ENCODE measurements around the gene TUBGCP6.
A peak's percentile ranks its signal among the peaks of the same experiment; 100 is the strongest.

The TUBGCP6 gene

DNA sequence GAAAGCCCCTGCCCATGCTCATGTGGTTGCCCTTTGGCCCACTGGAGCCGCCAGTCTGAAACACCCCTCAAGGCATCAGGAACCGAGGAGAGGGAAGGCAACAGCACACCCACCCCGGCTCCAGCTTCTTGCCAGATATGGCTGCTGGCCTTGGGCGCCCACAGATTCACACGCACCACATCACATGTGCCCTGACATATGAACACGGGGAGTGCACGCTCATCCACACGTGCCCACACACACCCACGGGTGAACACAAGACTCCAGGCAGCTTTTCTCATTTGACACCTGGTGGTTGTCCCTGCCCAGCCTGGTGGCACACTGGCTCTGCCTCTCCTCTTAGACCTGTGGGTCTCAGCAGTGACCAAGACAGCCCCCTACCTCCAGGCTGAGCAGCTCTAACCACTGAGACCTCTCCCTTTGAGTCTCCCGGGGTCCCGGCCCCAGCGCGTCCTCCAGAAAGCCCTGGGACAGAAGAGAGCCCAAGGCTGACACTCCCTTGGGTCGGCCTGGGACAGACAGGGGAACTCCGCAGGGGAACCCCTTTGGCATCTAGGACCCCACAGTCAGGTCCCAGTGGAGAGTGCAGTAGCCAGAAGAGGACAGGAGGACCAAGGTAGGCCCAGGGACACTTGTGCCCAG lies 19.4 kb upstream of the TUBGCP6 start:
- DNase-seq, result no peak

DNA sequence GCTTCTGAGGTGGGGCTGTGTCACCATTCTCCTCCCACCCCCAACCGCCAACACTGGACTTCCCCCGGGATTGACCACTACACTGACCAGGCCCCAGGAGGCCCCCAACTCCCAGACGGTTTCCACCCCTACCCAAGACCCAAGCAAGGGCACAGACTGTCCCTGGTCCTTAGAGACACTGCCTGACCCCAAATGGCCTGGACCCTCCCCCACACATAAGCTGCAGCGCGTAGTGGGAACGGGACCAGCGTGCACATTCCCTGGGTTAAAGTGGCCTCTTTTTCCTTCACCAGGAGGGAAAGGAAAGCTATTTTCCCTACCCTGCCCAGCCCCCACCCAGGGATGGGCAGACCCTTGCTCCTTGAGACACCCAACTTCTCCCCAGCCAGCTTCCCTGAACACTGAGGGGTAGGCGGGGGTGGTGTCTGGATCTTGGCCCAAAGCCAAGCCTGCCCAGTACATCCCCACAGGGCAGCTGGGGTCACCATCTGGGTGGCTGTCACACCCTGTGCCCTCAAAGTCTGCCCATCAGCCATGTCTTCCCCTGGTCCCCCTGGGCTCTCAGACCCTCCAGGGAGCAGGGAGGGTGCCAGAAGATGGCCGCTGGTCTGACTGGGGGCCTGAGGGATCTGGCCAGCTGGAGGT lies 18.3 kb upstream of the TUBGCP6 start:
- DNase-seq, result no peak

DNA sequence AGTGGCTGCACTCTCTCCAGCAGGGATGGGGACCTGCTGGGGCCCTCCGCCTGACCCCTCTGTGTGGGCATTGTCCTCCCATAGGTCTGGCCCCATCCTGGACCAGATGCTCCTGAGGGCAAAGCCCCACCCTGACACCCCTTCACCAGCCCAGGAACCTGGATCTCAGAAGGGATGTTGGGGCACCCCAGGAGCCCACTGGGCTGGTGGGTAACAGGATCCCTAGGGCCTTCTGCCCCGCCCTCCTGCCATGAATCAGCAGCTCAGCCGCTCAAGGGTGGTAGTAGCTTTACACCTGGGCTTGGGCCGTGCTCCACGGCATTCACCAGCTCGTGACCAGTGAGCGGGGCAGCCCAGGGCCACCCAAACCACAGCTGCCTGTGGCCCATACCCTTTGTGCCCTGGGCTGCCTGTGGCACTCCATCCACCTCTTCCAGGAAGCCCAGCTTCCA lies 17.7 kb upstream of the TUBGCP6 start:
- DNase-seq, result no peak

DNA sequence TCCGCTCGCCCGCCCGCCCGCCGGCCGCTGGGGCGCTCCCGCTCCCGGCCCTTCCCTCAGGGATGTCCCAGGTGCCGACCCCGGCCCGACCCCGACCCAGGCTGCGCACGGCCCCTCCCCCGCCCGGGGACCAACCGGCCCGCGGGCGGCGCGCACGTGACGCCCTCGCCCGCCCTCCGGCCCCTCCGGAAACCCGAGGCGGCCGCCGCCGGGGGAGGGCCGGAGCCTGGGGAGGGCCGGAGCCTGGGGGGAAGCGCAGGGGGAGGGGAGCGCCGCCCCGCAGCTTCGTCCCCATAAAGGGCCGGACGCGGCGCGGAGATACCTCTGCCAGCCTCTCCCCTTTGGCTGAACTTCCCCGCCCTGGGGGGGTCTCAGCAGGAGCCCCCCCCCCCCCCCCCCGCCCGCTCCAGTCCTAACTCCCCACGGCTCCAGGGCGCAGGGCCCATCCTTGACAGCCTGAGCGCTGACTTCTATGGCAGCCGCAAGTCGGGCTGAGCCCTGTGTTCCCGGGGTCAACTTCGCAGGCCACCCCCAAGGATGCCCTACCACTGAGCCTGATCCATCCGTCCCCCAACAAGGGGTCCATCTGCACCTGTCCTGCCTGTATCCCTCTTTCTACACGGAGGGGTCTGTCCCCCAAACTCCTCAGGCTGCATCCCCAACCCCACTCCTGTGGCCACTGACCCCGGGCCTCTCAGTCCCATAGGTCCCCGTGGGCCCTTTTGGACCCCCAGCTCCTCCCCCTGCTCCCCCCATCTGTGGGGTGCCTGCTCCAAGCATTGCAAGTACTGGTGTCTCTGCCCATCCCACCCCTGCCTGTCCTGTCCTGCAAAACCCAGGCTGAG lies 17.0 kb upstream of the TUBGCP6 start, which contains the start of gene MAPK12:
TSS of gene MAPK12 (minus strand) at position 69 of the 845 bp plus-strand sequence. CDS start 174 bp downstream, outside the sequence.
- peak; percentile 30 to 50 for DNase-seq

DNA sequence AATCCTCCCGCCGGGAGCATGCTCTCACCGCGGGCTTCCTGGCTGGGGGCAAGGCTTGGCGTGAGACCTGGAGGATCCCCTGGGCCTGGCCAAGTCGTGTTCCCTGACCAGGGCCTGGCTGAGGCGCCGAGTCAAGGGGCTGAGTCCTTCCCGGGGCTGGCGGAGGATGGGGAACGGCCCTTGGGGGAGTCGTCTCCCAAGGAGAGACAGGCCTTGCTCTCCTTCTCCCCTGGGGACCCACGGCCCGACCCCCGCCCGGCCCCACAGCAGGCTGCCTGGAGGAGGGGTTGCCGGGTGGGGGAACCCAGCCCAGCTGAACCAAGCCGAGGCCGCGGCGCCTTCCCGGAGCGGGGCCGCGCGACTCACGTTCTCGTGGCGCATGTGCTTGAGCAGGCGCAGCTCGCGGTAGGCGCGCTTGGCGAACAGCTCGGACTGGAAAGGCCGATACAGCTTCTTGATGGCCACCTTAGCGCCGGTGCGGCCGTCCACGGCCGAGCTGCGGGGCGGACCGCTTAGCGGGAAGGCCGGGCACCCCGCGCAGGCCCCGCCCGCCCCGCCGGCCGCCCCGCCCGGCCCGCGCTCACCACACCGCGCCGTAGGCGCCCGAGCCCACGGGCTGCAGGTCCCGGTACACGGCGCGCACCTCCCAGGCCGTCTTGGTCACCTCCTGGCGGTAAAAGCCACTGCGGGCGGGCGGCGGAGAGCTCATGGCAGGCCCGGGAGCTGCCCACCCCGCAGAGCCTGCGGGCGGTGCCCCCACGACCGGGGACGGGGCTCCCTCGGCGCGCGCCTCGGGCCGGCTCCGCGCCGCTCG lies 16.2 kb upstream of the TUBGCP6 start:
- DNase-seq, result peak; percentile 15 to 26

DNA sequence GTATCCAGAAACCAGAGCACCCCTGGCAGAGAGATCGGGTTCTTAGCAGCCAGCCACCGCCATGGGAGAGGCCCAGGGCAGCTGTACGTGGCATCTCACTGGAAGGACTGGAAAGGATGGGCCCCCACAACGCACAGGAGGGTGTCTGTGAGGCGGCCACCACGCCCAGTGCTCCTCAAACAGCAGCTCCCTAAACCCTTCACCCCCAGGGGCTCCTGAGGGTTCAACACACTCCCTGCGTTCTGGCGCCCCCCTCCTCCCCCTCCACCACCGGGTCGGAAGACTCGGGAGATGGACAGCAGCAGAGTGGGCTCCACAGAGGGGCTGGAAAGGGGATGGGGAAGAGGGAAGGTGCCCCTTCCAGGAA lies 15.6 kb upstream of the TUBGCP6 start:
- no peak for DNase-seq

DNA sequence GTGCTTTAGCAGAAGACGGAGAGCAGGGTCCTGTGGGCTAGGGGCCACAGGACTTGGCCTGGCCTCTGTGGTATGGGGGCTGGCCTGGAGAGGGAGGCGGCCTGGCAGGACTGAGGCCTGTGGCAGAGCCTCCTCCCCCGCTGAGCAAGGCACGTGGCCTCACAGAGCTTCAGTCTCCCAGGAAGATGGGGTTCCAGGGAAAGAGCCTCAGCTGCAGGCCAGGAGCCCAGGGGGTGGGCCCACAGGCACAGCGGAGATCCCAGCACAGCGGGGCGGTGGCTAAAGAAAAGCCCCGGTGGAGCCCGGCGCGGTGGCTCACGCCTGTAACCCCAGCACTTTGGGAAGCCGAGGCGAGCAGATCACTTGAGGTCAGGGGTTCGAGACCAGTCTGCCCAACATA lies 14.5 kb upstream of the TUBGCP6 start:
- DNase-seq, result no peak

DNA sequence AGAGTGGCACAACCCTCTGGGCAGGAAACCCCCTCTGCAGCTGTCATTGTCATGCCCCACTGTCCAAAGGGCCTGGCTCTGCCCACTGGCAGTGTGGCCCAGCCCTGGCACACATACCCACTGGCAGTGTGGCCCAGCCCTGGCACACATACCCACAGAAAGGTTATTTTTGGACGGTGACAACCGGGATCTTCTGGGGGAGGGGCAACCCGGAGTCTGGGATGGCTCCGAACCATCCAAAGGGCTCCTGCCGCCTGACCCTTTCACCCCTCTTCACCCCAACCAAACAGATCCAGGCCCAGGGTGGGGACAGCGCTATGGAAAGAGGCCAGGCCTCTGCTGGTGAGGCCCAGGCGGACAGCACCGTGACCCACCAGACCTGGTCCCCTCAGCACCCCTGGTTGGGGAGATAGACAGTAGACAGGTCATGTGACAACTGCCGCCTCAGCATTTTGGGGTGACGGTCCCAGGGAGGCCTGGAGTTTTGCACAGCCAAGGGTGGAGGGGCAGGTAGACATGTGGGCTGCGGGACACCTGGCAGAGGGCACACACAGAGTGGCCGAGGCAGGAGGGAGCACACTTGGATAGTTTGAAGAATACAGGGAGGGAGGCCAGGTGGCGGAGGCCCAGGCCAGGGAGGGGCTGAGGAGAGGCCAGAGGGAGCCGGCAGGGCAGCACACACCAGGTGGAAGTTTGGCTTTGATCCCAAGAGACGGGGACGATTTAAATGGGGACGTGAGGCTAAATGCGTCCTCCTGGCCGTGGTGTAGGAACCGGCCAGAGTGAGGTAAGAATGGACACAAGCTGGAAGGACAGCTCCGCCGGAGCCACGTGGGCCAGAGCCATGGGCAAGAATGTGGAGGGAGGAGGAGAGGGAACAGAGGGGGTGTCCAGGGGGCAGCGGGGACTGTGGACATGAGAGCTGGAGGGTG lies 13.8 kb upstream of the TUBGCP6 start:
- no peak for DNase-seq

DNA sequence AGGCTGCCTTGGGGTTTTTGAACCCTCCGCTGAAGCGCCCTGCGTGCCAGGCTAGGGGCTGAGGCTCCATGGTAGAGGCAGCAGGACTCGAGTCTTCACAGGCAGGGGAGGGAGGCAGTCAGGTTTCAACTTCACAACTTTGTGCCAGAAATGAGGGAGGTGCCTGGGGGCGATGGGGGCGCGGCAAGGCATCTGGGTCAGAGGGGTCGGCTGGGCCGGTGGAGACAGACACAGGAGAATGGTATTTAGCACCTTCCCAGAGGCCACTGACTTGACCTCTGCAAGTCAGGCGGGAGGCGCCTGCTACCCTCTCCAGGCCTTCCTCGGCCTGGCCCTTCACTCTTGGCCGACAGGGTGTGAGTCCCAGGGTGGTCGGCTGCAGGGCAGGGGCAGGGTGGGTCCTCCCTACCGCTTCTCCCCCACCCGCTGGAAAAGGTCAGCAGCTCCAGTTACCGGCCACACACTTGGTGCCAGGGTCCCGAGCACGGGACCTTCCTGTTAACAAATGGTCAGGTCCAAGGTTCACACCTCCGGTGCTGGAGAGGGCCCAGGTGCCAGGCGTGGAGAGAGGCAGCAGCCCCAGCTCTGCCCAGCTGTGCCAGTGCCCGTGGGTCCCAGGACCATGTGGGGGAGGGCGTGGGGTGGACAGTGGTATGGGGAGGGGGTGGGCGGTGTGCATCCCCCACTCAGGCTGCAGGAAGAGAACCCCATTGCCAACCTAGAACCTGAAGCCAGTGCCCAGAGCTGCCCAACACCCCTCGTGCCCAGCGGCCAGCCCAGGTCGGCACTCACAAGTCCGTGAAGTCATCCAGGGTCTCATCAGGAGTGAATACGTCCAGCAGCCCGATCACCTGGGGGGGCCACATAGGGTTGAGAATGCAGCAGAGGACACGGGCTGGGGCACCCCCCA lies 12.9 kb upstream of the TUBGCP6 start:
- no peak for DNase-seq

DNA sequence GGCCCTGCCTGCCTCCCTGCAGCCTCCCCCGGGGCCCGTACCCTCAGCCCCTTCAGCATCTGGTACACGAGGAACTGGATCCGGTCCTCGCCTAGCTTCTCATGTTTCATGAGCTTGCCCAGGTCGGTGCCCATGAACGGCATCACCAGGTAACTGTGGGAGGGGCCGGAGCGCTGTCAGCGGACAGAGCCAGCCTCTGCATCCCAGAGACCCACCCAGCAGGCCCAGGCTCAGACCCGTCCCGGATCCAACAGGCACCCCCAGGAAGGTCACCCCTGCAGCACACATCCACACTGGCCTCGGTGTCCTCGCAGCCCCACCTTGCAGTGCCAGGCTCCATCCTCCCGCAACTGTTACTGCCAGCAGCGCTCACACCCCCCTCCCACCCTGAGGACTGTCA lies 12.2 kb upstream of the TUBGCP6 start:
- DNase-seq, result no peak

DNA sequence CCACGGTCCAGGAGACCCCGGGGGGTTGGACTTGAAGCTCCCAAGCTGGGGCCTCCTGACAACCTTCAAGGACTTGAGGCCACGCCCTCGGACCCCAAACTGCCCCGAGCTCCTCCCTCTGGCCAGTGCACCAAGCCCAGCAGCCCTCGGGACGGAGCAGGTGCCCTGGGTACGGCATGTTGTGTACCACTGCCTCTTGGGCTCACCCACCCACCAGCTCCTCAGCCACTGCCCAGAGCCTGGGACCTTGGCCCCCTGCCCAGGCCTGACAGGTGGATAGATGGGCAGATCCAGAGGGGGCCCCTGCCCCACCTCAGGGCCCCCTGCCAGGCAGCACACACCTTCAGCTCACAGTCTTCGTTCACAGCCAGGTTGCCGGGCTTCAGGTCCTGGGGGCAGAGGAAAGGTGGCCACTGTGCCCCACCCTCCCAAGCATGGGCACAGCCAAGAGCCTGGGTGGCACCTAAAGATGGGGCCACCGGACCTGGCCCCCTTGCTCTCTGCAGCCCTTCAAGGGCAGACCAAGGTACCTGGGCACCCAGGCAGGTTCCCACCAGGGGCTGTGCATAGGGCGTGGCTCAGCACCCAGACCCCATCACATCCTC lies 11.5 kb upstream of the TUBGCP6 start:
- no peak for DNase-seq

DNA sequence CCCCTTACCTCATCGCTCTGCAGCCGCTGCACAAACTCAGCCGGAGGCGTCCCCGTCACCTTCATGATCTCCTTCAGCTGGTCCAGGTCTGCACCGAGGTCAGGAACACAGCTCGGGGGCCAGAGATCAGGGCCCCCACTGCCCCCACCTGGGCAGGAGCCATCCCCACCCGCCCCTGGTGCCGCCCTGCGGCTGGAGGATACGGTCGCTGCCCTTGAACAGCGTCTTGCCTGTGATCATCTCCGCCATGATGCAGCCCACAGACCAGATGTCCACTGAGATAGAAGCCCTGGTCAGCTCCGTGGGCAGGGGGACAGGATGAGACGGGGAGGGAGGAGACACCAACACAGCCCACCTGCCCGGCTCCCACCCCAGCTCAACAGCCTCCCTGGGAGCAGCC lies 10.8 kb upstream of the TUBGCP6 start:
- DNase-seq, result no peak

DNA sequence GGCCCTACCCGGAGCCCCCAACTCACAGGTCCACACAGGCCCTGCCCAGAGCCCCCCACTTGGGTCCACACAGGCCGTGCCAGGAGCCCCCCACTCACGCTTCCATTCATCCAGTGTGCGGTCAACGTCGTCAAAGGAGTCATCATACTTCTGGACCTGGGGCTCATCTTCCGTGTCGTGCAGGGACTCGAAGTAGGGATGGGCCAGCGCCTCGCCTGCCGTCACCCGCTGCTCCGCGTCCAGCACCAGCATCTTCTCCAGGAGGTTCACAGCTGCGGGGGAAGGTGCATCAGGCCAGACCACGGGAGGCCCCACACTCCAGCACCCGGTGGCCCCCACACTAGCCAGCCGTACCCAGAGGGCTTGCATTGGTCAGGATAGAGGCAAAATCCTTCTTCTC lies 10.3 kb upstream of the TUBGCP6 start:
- DNase-seq, result no peak

DNA sequence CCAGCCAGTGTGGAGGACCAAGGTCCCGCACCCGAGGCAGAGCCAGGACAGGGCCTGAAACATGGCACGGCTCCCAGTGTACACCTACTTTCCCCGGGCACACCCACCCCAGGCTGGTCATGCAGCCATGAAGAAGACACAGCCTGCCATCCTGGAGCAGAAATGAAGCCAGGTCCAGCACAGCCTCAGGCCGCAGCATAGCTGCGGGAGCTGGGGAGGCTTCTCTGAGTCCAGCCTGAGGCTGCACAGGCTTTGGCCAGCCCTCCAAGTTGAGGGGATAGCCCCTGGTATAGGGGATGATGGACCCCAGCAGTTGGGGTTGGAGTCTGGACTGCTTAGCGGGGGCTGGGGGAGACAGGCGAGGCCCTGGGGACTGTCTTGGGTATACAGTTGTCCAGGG lies 9.1 kb upstream of the TUBGCP6 start:
- DNase-seq, result no peak

DNA sequence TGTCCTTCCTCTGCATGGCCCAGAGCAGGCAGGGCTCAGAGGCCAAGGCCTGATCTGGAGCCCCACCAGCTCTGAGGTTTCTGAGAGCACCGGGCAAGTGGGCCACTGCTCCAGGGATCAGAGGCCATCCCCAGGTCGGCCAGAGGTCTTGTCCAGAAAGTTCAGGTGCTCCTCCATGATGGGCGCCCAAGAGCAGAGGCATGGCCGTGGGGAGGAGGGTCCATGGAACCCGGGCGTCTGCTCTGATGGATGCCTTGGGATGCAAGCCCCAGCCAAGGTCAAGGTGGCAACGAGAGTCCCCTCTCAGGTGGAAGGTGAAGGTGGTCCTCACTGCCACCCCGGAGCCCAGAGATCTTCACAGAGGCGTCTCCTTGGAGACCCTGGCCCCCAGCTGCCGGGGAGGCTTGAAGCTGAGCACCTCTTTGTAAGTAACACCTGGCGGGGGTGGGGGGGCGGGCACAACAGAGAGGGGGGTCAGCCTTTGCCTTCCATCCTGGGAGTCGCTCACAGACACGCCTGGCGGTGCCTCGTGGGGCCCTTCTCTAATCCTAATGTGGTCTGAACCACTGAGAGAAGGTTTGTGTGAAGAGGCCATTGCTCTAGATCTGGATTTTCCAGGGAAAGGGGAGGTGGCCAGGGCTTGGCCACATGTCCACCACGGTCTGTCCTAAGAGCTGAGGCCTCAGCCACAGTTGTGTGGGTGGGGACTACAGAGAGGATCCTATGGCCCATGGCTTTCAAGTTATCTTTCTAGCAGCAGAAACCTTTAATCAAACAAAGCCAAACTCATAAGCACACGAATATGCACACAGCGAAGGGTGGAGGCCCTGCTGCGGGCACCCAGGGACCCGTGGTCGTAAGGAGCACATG lies 8.5 kb upstream of the TUBGCP6 start:
- no peak for DNase-seq

DNA sequence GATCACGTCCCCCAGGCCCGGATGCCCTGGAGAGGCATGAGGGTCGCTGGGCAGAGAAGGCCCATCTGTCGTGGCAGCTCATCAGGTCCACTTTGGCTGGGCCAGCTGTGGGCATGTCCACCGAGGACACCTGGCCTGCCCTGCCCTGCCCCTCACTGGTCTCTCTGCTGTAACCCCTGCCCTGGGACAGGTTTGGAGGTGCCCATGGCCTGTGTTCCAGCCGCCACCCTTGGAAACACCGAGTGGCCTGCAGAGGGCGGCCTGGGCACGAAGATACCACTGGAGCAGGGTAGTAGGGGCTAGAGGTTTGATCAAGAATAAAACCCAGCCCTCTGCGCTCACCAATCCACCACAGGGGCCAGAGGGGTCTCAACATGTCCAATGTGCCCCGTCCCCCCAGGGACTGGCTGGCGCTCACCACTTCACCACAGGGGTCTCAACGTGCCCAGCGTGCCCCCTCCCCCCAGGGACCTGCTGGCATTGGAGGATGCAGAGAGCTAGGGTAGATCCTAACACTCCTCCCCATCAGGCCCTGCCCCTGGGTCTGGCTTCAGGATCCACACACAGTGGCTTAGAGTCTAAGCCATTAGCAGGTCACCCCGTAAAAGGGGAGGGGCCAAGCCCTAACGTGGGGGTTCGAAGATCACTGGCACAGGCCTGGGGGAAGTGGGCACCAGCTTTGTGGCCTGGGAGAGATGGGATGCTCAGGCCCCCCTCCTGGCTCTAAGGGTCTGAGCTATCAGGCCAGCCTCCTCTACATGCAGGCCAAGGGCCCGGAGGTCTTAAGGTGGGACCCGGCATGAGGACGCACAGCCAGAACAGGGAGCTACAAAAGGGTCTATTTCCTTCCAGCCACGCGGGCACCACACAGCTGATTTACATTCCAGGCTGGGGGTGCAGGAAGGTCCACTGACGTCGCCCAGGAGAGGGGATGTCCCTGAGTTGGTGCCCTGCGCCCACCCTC lies 7.5 kb upstream of the TUBGCP6 start:
- peak in 1 of 2 experiments; percentile 31 for DNase-seq

DNA sequence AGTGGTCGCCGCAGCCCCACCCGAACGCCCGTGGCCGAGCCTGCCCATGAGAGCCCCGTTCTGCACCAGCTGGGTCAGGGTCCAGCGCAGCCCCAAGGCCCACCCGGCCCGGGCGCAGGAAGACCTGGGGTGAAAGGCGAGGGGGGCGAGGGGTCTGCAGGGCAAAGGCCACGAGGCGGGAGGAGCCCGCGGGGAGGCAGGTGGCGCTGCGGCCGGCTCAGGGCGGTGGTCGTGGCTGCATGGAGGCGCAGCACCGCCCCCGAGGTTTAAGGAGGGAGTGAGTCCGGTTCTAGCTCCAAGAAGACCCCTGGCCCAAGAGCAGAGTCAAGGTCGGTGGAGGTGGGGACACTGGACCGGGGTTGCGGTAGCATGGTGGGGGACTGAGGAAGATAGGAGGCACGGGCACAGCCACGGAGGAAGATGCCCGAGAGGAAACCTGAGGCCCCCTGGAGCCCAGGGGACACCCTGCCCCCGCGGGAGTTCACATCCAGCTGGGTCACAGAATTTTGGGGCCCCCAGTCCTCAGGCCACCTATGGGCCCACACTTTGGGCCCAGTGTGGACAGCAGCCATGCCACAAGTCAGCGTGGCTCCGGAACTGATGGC lies 6.8 kb upstream of the TUBGCP6 start:
- DNase-seq, result no peak
